ENCODE data around the gene IGFL4.

DNA sequence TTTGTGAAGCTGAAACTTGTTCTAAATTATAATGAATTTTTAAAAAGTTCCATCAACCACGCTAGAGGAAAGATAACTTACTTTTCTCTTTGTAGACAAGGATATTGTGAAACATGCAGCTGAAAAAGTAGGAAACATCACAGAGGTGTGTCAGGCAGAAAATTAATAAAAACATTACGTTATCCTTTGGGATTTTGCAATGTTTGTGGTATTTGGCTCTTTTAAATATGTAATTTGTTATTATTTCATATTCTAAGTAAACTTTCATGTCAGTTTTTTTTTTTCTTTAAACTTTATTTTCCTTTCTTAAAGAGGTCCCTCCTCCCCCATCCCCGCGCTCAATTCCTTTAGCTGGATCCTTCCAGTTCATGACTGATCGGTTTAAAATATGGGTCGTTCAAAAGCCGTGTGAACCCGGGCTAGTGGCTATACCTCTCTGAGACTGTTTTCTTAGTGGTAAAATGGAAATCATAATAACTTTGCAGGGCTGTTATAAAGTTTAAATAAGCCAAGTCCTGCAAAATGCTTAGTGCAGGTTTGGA is 46.3 kb downstream of the IGFL4 start:
- TF ChIP-seq POLR2AphosphoS5 (IDR thresholded peaks at IDR 0.05) (no peak), POLR2A (IDR thresholded peaks at IDR 0.05) (no peak), EP300 (IDR thresholded peaks at IDR 0.05) (no peak)
- TF ChIP-seq, protein P1, sequence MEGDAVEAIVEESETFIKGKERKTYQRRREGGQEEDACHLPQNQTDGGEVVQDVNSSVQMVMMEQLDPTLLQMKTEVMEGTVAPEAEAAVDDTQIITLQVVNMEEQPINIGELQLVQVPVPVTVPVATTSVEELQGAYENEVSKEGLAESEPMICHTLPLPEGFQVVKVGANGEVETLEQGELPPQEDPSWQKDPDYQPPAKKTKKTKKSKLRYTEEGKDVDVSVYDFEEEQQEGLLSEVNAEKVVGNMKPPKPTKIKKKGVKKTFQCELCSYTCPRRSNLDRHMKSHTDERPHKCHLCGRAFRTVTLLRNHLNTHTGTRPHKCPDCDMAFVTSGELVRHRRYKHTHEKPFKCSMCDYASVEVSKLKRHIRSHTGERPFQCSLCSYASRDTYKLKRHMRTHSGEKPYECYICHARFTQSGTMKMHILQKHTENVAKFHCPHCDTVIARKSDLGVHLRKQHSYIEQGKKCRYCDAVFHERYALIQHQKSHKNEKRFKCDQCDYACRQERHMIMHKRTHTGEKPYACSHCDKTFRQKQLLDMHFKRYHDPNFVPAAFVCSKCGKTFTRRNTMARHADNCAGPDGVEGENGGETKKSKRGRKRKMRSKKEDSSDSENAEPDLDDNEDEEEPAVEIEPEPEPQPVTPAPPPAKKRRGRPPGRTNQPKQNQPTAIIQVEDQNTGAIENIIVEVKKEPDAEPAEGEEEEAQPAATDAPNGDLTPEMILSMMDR (IDR thresholded peaks at IDR 0.05) = no peak
